ENCODE results near the gene ACBD3.

Gene ACBD3

DNA sequence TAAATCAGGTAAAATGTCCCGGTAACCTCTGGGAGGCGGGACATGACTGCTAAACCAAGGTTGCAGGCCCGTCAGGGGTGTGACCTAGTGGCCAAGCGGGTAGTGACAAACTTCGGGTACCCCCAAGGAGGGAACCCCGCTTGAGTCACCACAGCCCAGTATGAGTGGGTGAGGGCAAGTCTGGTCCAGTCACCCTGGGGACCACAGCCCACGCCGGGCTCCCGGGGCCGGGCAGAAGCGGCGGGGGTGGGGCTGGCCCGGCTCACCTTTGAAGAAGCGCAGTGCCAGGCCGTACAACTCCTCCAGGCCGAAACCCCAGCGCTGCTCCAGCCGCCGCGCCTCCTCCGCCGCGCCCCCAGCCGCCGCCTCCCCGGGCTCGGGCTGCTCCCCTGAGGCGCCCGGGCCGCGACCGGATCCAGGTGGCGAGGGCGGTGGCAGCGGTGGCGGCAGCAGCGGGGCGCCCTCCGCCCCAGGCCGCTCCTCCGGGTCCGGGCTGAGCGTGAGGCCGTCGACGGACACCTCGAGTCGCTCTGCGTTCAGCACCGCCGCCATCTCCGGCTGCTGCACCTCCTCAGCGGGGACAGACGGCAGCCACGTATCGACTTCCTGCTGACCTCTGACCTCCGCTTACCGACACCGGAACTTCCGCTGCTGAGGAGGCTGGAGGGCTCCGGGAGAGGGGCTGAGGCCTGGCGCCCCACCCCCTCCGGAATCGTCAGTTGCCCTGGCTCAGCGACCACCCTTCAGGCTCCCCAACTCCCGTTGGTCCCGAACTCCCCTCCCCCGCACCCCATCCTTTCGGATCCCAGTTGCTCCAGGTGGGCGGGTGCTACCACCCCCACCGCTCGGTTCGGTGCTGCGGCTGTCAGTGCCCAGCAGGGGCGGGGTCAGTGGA, at the start of gene ACBD3:
ACBD3 (minus strand) TSS at position 618 of the 895 bp plus-strand sequence; CDS start at position 552, 66 bp downstream.
- TF ChIP-seq CTCF (IDR thresholded peaks at IDR 0.05; ENCODE audit: insufficient read depth, low read depth, low read length, missing control alignments): no peak
- peak; percentile 91 for DNase-seq (ENCODE audit: low read depth)
- H3K4me3 ChIP-seq (ENCODE audit: low read depth, low read length): peak within 1 kb of the TSS; percentile 64

DNA sequence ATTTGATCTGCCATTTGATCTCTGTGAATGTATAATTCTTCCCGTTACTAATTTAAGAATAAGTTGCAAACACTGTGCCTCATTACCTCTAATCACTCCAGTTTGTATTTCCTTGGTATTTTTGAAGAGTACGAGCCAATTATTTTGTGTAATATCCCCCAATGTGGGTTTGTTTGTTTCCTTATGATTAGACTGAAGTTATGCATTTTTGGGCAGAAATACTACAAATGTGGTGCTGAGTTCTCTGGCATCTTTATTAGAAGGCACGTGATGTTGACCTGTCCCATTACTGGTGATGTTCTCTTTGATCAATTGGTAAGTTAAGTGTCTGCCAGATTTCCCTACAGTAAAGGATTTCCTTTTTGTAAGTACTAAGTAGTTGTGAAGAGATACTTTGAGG, 47.3 kb upstream of the ACBD3 start:
- TF ChIP-seq CTCF (IDR thresholded peaks at IDR 0.05; ENCODE audit: insufficient read depth, low read depth, low read length, missing control alignments): no peak
- no peak for DNase-seq (ENCODE audit: low read depth)
- no peak overlapping the region for H3K4me3 ChIP-seq (ENCODE audit: low read depth, low read length)

GRCh38 chr1:226233293-226233692, 46.8 kb upstream of the ACBD3 start:
- TF ChIP-seq CTCF (IDR thresholded peaks at IDR 0.05; ENCODE audit: insufficient read depth, low read depth, low read length, missing control alignments): no peak
- no peak overlapping the region for H3K4me3 ChIP-seq (ENCODE audit: low read depth, low read length)
- peak; percentile 57 for DNase-seq (ENCODE audit: low read depth)

GRCh38 chr1:226226601-226227000, 40.1 kb upstream of the ACBD3 start:
- peak; percentile 46 for DNase-seq (ENCODE audit: low read depth)
- H3K4me3 ChIP-seq (ENCODE audit: low read depth, low read length): no peak overlapping the region
- TF ChIP-seq CTCF (IDR thresholded peaks at IDR 0.05; ENCODE audit: insufficient read depth, low read depth, low read length, missing control alignments): no peak

GRCh38 chr1:226223786-226224244, 37.3 kb upstream of the ACBD3 start:
- H3K4me3 ChIP-seq (ENCODE audit: low read depth, low read length): peak overlapping the region; percentile 82
- TF ChIP-seq CTCF (IDR thresholded peaks at IDR 0.05; ENCODE audit: insufficient read depth, low read depth, low read length, missing control alignments): peak; percentile 27
- peak; percentile 64 for DNase-seq (ENCODE audit: low read depth)

DNA sequence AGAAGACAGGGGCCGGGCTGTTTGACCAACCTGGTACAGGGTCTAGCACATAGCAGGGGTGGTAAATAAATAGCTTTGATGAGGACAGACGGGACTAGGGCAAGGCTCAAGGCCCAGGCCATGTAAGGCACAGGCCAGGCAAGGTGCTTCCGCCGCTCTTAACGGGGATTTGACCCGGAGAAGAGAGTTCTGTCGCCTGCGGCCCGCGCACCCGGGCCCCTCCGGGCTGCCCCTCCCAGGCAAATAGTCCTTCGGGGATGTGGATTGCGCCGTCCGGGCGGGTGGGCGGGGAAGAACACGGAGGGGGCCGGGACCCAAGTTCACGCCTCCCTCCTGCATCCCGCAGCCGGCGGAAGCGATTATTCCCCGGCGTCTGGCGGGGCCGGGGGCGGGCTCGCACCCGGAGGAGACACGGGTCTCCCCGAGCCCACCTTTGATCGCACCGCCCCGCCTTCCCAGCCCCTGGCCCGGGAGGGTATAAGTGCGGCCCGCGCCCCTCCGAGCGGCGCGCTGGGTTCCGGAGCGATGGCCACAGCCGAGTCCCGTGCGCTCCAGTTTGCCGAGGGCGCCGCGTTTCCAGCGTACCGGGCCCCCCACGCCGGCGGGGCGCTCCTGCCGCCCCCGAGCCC, 36.7 kb upstream of the ACBD3 start, which contains the start of gene MIXL1:
MIXL1 (plus strand) TSS at position 508 of the 629 bp plus-strand sequence; CDS start at position 526, 18 bp downstream.
- TF ChIP-seq CTCF (IDR thresholded peaks at IDR 0.05; ENCODE audit: insufficient read depth, low read depth, low read length, missing control alignments): no peak
- DNase-seq (ENCODE audit: low read depth): peak; percentile 18
- peak within 1 kb of the TSS; percentile 82 for H3K4me3 ChIP-seq (ENCODE audit: low read depth, low read length)

Measured in GM12865 (cell line).